Kidney epithelial cell (primary cell): ENCODE measurements around the gene C10orf90. TPM values are rescaled to one million over a fixed set of nuclear protein-coding genes. Genes with fewer than 3 reads are reported as not detected.
A peak's percentile ranks its signal among the peaks of the same experiment; 100 is the strongest.

Source experiments
- DNase-seq: peaks from one replicate; pipeline ENCODE4 v3.0.0-alpha.2; 2010; ENCODE audit warnings: low read depth
- H3K27me3 ChIP-seq: 2 replicates; pipeline ENCODE4 v1.6.0; 2011; ENCODE audit warnings: low read length; ENCODE audit not compliant: control insufficient read depth, insufficient read depth
- H3K36me3 ChIP-seq: 2 replicates; pipeline ENCODE4 v1.5.1; 2011; ENCODE audit warnings: low read length; ENCODE audit not compliant: control insufficient read depth, insufficient read depth
- H3K4me3 ChIP-seq: 2 replicates; pipeline ENCODE4 v1.5.1; 2011; ENCODE audit warnings: low read depth, mild to moderate bottlenecking, control low read depth, low read length
- CTCF ChIP-seq: IDR thresholded peaks from 2 replicates; pipeline ENCODE4 v1.5.1; 2011; ENCODE audit warnings: mild to moderate bottlenecking, moderate library complexity, low read length, control low read depth, inconsistent platforms; ENCODE audit not compliant: insufficient read depth, poor library complexity, severe bottlenecking
- total RNA-seq: library from RNA; depleted of rRNA; stranded (reverse); fragments of >200 nt; gene quantifications from 2 replicates; pipeline ENCODE4 v1.2.3, GENCODE V29; 2015

C10orf90 gene
- total RNA-seq, 1 donor from 2014 or later: not detected

- TF ChIP-seq CTCF: no peak
- no peak for DNase-seq
These were observed 88.8 kb downstream of the C10orf90 start for GRCh38 chr10:126581648-126582046.

GRCh38 chr10:126580873-126581647 lies 89.4 kb downstream of the C10orf90 start:
- H3K27me3 ChIP-seq: peaks cover 5% of the 10 kb centered on the region
- H3K36me3 ChIP-seq: no peaks in the 10 kb centered on the region
- no peak overlapping the region for H3K4me3 ChIP-seq
- no peak for DNase-seq
- no peak for TF ChIP-seq CTCF

More at GRCh38 chr10:126581648-126582046, 88.8 kb downstream of the C10orf90 start:
- Histone ChIP-seq H3K4me3 (no peak overlapping the region), H3K36me3 (no peaks in the 10 kb centered on the region), H3K27me3 (peaks cover 5% of the 10 kb centered on the region)

- no peaks in the 10 kb centered on the region for H3K36me3 ChIP-seq
- no peak for TF ChIP-seq CTCF
- no peak for DNase-seq
These were observed 94.2 kb downstream of the C10orf90 start for GRCh38 chr10:126576336-126576735.

GRCh38 chr10:126570621-126571602 lies 99.6 kb downstream of the C10orf90 start:
- H3K36me3 ChIP-seq: no peaks in the 10 kb centered on the region
- no peak for DNase-seq
- no peak for TF ChIP-seq CTCF
- H3K4me3 ChIP-seq: no peak overlapping the region
- H3K27me3 ChIP-seq: no peaks in the 10 kb centered on the region

More at GRCh38 chr10:126576336-126576735, 94.2 kb downstream of the C10orf90 start:
- Histone ChIP-seq H3K4me3 (no peak overlapping the region), H3K27me3 (peaks cover 2% of the 10 kb centered on the region)

GRCh38 chr10:126570245-126570570 lies 100.3 kb downstream of the C10orf90 start:
- H3K27me3 ChIP-seq: no peaks in the 10 kb centered on the region
- peak; percentile 2 for DNase-seq
- no peaks in the 10 kb centered on the region for H3K36me3 ChIP-seq
- no peak for TF ChIP-seq CTCF
- no peak overlapping the region for H3K4me3 ChIP-seq
